Liver (tissue), 9 donors: Measurements from ENCODE around the gene FERMT1. TPM values are rescaled to one million over a fixed set of nuclear protein-coding genes. Genes with fewer than 3 reads are reported as not detected.

Experiments used
- DNase-seq: peaks from one replicate; pipeline ENCODE4 v3.0.0-alpha.2; 2017; ENCODE audit warnings: low spot score
- H3K27ac ChIP-seq, 2 donors: one replicate each; pipeline ENCODE4 v1.7.0; 2013; ENCODE audit warnings: inconsistent platforms in 2 of 2, low read length in 2 of 2, control low read depth in 1 of 2, low read depth in 1 of 2, mild to moderate bottlenecking in 1 of 2
- H3K27me3 ChIP-seq, 4 donors: one replicate each; pipeline versions ENCODE4 v1.6.1 to v1.7.0; 2013; ENCODE audit warnings: low read length in 3 of 4, inconsistent platforms in 1 of 4, mild to moderate bottlenecking in 1 of 4, moderate library complexity in 1 of 4; ENCODE audit not compliant: control insufficient read depth in 4 of 4, insufficient read depth in 4 of 4
- H3K36me3 ChIP-seq, 4 donors: one replicate each; pipeline versions ENCODE4 v1.6.1 to v1.7.0; 2013; ENCODE audit warnings: low read length in 3 of 4, mild to moderate bottlenecking in 3 of 4, low read depth in 1 of 4, moderate library complexity in 1 of 4; ENCODE audit not compliant: control insufficient read depth in 4 of 4, insufficient read depth in 3 of 4
- H3K4me1 ChIP-seq, 4 donors: one replicate each; pipeline versions ENCODE4 v1.6.1 to v1.7.0; 2013; ENCODE audit warnings: low read length in 3 of 4, mild to moderate bottlenecking in 3 of 4, moderate library complexity in 1 of 4; ENCODE audit not compliant: control insufficient read depth in 4 of 4, insufficient read depth in 4 of 4
- H3K4me3 ChIP-seq, 3 donors: one replicate each; pipeline versions ENCODE4 v1.6.1 to v1.7.0; 2013; ENCODE audit warnings: low read length in 3 of 3, control low read depth in 1 of 3, low read depth in 1 of 3, mild to moderate bottlenecking in 1 of 3
- H3K9ac ChIP-seq, 2 donors: one replicate each; pipeline ENCODE4 v1.7.0; 2013; ENCODE audit warnings: low read length in 2 of 2, mild to moderate bottlenecking in 2 of 2, moderate library complexity in 2 of 2, control low read depth in 1 of 2, low read depth in 1 of 2
- H3K9me3 ChIP-seq, 4 donors: one replicate each; pipeline versions ENCODE4 v1.6.1 to v1.7.0; 2013; ENCODE audit warnings: low read length in 3 of 4; ENCODE audit not compliant: control insufficient read depth in 4 of 4
- EGR1 ChIP-seq, 2 donors: IDR thresholded peaks; 2 replicates each; pipeline ENCODE4 v1.6.1; 2016 to 2018; ENCODE audit warnings: antibody characterized with exemption in 2 of 2, low read depth in 2 of 2
- FOXA1 ChIP-seq: IDR thresholded peaks from 2 replicates; pipeline ENCODE4 v1.6.1; 2016; ENCODE audit warnings: antibody characterized with exemption
- FOXA2 ChIP-seq: IDR thresholded peaks from 2 replicates; pipeline ENCODE4 v1.6.1; 2016; ENCODE audit warnings: antibody characterized with exemption
- GABPA ChIP-seq, 2 donors: IDR thresholded peaks in 1 of 2; conservative IDR thresholded peaks in 1 of 2; 2 replicates each; pipeline ENCODE4 v1.6.1; 2016; ENCODE audit warnings: antibody characterized with exemption in 2 of 2, mild to moderate bottlenecking in 1 of 2, moderate library complexity in 1 of 2
- HNF4A ChIP-seq, 2 donors: conservative IDR thresholded peaks; 2 replicates each; pipeline ENCODE4 v1.6.1; 2016; ENCODE audit warnings: antibody characterized with exemption in 2 of 2, mild to moderate bottlenecking in 2 of 2
- HNF4G ChIP-seq: IDR thresholded peaks from 2 replicates; pipeline ENCODE4 v1.6.1; 2016; ENCODE audit warnings: antibody characterized with exemption
- JUND ChIP-seq, 2 donors: IDR thresholded peaks; 2 replicates each; pipeline ENCODE4 v1.6.1; 2016; ENCODE audit warnings: antibody characterized with exemption in 2 of 2
- MAX ChIP-seq: IDR thresholded peaks from 2 replicates; pipeline ENCODE4 v1.6.1; 2016; ENCODE audit warnings: antibody characterized with exemption
- NR2F2 ChIP-seq: IDR thresholded peaks from 2 replicates; pipeline ENCODE4 v1.6.1; 2016; ENCODE audit warnings: antibody characterized with exemption
- RAD21 ChIP-seq, 2 donors: IDR thresholded peaks; 2 replicates each; pipeline ENCODE4 v1.6.1; 2016; ENCODE audit warnings: antibody characterized with exemption in 2 of 2, mild to moderate bottlenecking in 2 of 2
- REST ChIP-seq: IDR thresholded peaks from 2 replicates; pipeline ENCODE4 v1.6.1; 2016; ENCODE audit warnings: antibody characterized with exemption, mild to moderate bottlenecking
- RXRA ChIP-seq, 2 donors: IDR thresholded peaks; 2 replicates each; pipeline ENCODE4 v1.6.1; 2017 to 2018; ENCODE audit warnings: antibody characterized with exemption in 2 of 2, mild to moderate bottlenecking in 1 of 2
- SP1 ChIP-seq: IDR thresholded peaks from 2 replicates; pipeline ENCODE4 v1.6.1; 2018; ENCODE audit warnings: antibody characterized with exemption, mild to moderate bottlenecking
- TAF1 ChIP-seq: conservative IDR thresholded peaks from 2 replicates; pipeline ENCODE4 v1.6.1; 2016; ENCODE audit warnings: antibody characterized with exemption, mild to moderate bottlenecking
- YY1 ChIP-seq: IDR thresholded peaks from 2 replicates; pipeline ENCODE4 v1.6.1; 2016; ENCODE audit warnings: antibody characterized with exemption, mild to moderate bottlenecking
- ZBTB33 ChIP-seq: IDR thresholded peaks from 2 replicates; pipeline ENCODE4 v1.6.1; 2016; ENCODE audit warnings: antibody characterized with exemption
- WGBS: extraction: QIAGEN DNeasy Blood & Tissue Kit; methylation state at CpG from one replicate; pipeline ENCODE4 v1.1.7; 2013; 5-methylcytosine and 5-hydroxymethylcytosine counted together
- polyA plus RNA-seq, 2 donors: library from polyadenylated mRNA; stranded (reverse) in 1 of 2; unstranded in 1 of 2; fragments of 200-250 nt in 1 of 2; fragments of >200 nt in 1 of 2; fragmentation: Nextera tagmentation in 1 of 2; extraction: Ambion mirVana in 1 of 2; gene quantifications; one replicate each; pipeline versions ENCODE4 v1.2.1 to v1.2.3, GENCODE V29; 2013 to 2015
- total RNA-seq, 2 donors: library from RNA; depleted of rRNA; stranded (reverse); fragments of >200 nt; gene quantifications; one replicate each; pipeline ENCODE4 v1.2.3, GENCODE V29; 2014
- TF ChIP-seq, protein P1 (sequence below): fragments of 150-350 bp; IDR thresholded peaks from 2 replicates; pipeline ENCODE4 v1.5.1; 2017; ENCODE audit warnings: improper control_type of control experiment, low read depth, low read length; ENCODE audit not compliant: missing input control
- TF ChIP-seq, protein P2 (sequence below): IDR thresholded peaks from 2 replicates; pipeline ENCODE4 v1.6.1; 2016; ENCODE audit warnings: antibody characterized with exemption
- donor health status: healthy.
- donor health status: healthy.
- donor health status: healthy.
- donor health status: healthy.
- donor health status: healthy.

The FERMT1 gene
- total and polyA plus RNA-seq, 4 donors: 0.11 to 0.42 (median 0.21) TPM

GRCh38 chr20:6108330-6108729 lies 14.5 kb downstream of the FERMT1 start:
- no peak overlapping the region for H3K27ac ChIP-seq

GRCh38 chr20:6104493-6105188 lies 18.2 kb downstream of the FERMT1 start:
- WGBS: 79% methylated on average over 7 of the region's 7 CpGs

More at GRCh38 chr20:6108330-6108729, 14.5 kb downstream of the FERMT1 start:
- peaks cover 0 to under 1% (median 0%) of the 10 kb centered on the region in 4 donors for H3K9me3 ChIP-seq
- TF ChIP-seq HNF4A (conservative IDR thresholded peaks at IDR 0.05): no peak
- TF ChIP-seq ZBTB33: no peak
- no peak for TF ChIP-seq MAX
- no peak for TF ChIP-seq RAD21 (IDR thresholded peaks at IDR 0.05)
- DNase-seq: no peak
- no peaks in the 10 kb centered on the region for H3K36me3 ChIP-seq
- WGBS: 75% methylated on average over 3 of the region's 3 CpGs
- no peaks in the 10 kb centered on the region for H3K4me1 ChIP-seq
- no peak overlapping the region for H3K4me3 ChIP-seq
- no peak overlapping the region for H3K9ac ChIP-seq
- no peaks in the 10 kb centered on the region for H3K27me3 ChIP-seq

More at GRCh38 chr20:6104493-6105188, 18.2 kb downstream of the FERMT1 start:
- Histone ChIP-seq H3K27me3 (no peaks in the 10 kb centered on the region), H3K27ac (no peak overlapping the region), H3K9ac (no peak overlapping the region), H3K36me3 (no peaks in the 10 kb centered on the region), H3K4me1 (no peaks in the 10 kb centered on the region), H3K4me3 (no peak overlapping the region), H3K9me3 (no peaks in the 10 kb centered on the region)
- TF ChIP-seq ZBTB33 (no peak), REST (no peak), EGR1 (IDR thresholded peaks at IDR 0.05; ENCODE audit: low read depth in 2 of 2) (no peak), NR2F2 (no peak), HNF4G (no peak), RXRA (IDR thresholded peaks at IDR 0.05) (no peak), FOXA1 (no peak), FOXA2 (no peak), HNF4A (conservative IDR thresholded peaks at IDR 0.05) (no peak), RAD21 (IDR thresholded peaks at IDR 0.05) (no peak), YY1 (no peak), JUND (IDR thresholded peaks at IDR 0.05) (no peak), TAF1 (no peak), GABPA (IDR thresholded peaks at IDR 0.05 in 1 of 2, conservative IDR thresholded peaks at IDR 0.05 in 1 of 2) (no peak), SP1 (no peak)
- TF ChIP-seq, protein P1, sequence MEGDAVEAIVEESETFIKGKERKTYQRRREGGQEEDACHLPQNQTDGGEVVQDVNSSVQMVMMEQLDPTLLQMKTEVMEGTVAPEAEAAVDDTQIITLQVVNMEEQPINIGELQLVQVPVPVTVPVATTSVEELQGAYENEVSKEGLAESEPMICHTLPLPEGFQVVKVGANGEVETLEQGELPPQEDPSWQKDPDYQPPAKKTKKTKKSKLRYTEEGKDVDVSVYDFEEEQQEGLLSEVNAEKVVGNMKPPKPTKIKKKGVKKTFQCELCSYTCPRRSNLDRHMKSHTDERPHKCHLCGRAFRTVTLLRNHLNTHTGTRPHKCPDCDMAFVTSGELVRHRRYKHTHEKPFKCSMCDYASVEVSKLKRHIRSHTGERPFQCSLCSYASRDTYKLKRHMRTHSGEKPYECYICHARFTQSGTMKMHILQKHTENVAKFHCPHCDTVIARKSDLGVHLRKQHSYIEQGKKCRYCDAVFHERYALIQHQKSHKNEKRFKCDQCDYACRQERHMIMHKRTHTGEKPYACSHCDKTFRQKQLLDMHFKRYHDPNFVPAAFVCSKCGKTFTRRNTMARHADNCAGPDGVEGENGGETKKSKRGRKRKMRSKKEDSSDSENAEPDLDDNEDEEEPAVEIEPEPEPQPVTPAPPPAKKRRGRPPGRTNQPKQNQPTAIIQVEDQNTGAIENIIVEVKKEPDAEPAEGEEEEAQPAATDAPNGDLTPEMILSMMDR: no peak
- TF ChIP-seq, protein P2, sequence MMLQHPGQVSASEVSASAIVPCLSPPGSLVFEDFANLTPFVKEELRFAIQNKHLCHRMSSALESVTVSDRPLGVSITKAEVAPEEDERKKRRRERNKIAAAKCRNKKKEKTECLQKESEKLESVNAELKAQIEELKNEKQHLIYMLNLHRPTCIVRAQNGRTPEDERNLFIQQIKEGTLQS: no peak
- DNase-seq: no peak
